AG09319 (cell line): ENCODE results near the gene TIGD1.

ENCODE experiments used
- DNase-seq: peaks from one replicate; pipeline ENCODE4 v3.0.0-alpha.2; 2010; ENCODE audit warnings: low read depth; ENCODE audit errors: extremely low read depth
- TF ChIP-seq, protein P1 (sequence below): IDR thresholded peaks from 2 replicates; pipeline ENCODE4 v1.5.1; 2011; ENCODE audit warnings: low read depth, mild to moderate bottlenecking, inconsistent platforms, low read length, moderate library complexity

TIGD1 gene

DNA sequence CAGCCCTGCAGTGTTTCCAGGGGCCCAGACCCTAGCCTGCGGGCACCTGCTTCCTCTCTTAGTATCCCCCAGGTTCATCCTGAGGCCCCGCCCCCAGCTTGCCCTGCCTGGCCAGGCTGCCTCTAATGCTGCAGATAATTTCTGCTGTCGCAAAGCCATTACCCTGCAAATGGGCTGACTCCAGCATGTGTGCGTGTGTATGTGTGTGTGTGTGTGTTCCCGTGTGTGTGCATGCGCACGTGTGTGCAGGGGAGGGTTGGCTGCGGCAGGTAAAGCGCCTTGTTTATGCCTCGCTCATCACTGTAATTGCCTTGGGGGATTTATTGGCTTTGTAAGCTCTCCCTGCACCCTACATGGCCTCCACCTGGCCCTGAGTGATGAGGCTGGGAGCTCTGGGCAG lies 37.8 kb downstream of the TIGD1 start:
- DNase-seq: no peak
- TF ChIP-seq, protein P1, sequence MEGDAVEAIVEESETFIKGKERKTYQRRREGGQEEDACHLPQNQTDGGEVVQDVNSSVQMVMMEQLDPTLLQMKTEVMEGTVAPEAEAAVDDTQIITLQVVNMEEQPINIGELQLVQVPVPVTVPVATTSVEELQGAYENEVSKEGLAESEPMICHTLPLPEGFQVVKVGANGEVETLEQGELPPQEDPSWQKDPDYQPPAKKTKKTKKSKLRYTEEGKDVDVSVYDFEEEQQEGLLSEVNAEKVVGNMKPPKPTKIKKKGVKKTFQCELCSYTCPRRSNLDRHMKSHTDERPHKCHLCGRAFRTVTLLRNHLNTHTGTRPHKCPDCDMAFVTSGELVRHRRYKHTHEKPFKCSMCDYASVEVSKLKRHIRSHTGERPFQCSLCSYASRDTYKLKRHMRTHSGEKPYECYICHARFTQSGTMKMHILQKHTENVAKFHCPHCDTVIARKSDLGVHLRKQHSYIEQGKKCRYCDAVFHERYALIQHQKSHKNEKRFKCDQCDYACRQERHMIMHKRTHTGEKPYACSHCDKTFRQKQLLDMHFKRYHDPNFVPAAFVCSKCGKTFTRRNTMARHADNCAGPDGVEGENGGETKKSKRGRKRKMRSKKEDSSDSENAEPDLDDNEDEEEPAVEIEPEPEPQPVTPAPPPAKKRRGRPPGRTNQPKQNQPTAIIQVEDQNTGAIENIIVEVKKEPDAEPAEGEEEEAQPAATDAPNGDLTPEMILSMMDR: no peak

GRCh38 chr2:232511336-232511890 lies 38.9 kb downstream of the TIGD1 start:
- DNase-seq: no peak
- TF ChIP-seq, protein P1: no peak

- TF ChIP-seq, protein P1: no peak
- DNase-seq: no peak
Observed at GRCh38 chr2:232508251-232508650, 42.1 kb downstream of the TIGD1 start.

DNA sequence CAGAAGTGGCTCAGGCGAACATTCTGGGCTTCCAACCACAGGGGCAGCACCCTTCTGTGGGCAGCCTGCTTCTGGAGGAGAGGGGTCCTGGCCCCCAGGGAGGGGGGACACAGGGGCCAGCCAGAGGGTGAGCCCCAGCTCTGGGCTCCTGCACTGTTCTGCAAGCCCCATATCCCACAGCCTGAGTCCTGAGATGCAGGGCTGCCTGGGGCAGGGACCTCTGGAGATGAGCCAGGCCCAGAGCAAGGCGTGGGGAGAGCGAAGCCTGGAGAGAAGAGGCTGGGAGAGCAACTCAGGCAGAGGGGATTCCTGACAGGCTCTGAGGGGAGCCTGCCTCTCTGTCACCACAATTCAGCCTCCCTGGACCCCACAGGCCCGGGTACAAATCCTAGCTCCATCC lies 43.6 kb downstream of the TIGD1 start:
- DNase-seq: no peak
- TF ChIP-seq, protein P1: no peak

- TF ChIP-seq, protein P1: no peak
- DNase-seq: no peak
Observed at GRCh38 chr2:232505856-232506255, 44.5 kb downstream of the TIGD1 start.

DNA sequence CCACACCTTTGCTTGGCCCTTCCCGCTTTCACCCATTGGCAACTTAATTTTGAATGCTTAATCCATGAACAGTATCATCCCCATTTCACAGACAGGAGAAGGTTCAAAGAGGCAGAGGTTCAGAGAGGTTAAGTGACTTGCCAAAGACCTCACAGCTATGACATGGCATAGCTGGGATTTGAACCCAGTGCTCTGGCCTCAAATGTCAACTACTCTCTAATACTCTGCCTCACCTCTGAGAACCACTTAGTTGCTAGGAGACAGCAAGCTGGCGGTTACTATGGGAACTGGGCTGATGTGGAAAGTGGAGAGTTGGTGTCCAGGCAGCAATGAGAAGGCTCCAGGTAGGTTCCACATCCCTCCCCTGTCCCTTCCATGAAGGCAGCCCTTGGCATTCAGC lies 45.9 kb downstream of the TIGD1 start:
- DNase-seq: no peak
- TF ChIP-seq, protein P1: no peak

DNA sequence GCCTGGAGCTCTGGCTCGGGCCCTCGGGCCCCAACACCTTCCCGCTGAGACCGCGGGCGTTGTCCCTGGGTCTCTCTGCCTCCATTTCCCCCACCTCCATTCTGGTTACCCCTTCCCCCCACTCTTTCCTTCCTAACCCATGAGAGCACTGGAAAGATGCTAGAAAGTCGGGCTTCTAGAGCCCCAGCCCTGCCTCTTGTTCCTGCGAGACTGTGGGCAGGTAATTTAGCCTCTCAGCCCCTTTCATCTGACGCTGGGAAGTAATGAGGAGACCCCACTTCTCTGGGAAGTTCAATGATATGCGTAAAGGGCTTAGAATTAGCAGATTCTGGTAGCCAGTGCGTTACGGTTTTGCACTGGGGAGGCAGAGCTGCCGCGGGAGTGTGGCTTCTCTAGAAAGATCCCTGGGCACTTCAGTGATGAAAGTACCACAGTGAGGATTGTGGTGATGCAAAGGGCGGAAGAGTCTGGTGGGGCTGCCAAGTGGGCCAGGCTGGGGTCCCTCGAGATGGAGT lies 46.5 kb downstream of the TIGD1 start:
- TF ChIP-seq, protein P1: no peak
- DNase-seq: no peak
